Common myeloid progenitor, CD34-positive (primary cell): Measurements from ENCODE around the gene KCNQ5.

Experiments
- CTCF ChIA-PET: fragments of 350-600 bp; sonication (Branson Sonifier 250); formaldehyde crosslinking; loops from one replicate; lab custom pipeline; 2021; ENCODE audit warnings: antibody characterized with exemption; lab: Charles Lee
- POLR2A ChIA-PET: fragments of 350-600 bp; sonication (Branson Sonifier 250); formaldehyde crosslinking; loops from one replicate; lab custom pipeline; 2021; ENCODE audit warnings: antibody characterized with exemption; lab: Charles Lee
- DNase-seq, 3 donors: peaks; one replicate each; pipeline versions ENCODE4 v3.0.0 to v3.0.0-alpha.2; 2013
- H3K27ac ChIP-seq, 2 experiments: 1 replicate in 1 of 2; 2 replicates in 1 of 2; pipeline ENCODE4 v1.7.0; 2013; ENCODE audit warnings: inconsistent platforms in 2 of 2, low read length in 2 of 2, mild to moderate bottlenecking in 2 of 2, low read depth in 1 of 2, moderate library complexity in 1 of 2; ENCODE audit not compliant: severe bottlenecking in 2 of 2, insufficient read depth in 1 of 2, poor library complexity in 1 of 2
- H3K27me3 ChIP-seq, 5 experiments: replicated peaks in 2 of 5; 1 replicate in 3 of 5; 2 replicates in 2 of 5; pipeline versions ENCODE4 v1.6.1 to v1.7.0; 2013; ENCODE audit warnings: low read length in 4 of 5, mild to moderate bottlenecking in 2 of 5, moderate library complexity in 2 of 5, inconsistent platforms in 1 of 5; ENCODE audit not compliant: insufficient read depth in 5 of 5, control insufficient read depth in 4 of 5
- H3K36me3 ChIP-seq, 4 experiments: 1 replicate in 2 of 4; 2 replicates in 2 of 4; pipeline versions ENCODE4 v1.6.1 to v1.7.0; 2013; ENCODE audit warnings: low read length in 3 of 4, control low read depth in 1 of 4, mild to moderate bottlenecking in 1 of 4; ENCODE audit not compliant: control insufficient read depth in 4 of 4, insufficient read depth in 4 of 4
- H3K4me1 ChIP-seq, 4 experiments: 1 replicate in 3 of 4; 2 replicates in 1 of 4; pipeline versions ENCODE4 v1.6.1 to v1.7.1; 2013; ENCODE audit warnings: low read length in 3 of 4, mild to moderate bottlenecking in 3 of 4, control low read depth in 1 of 4, inconsistent platforms in 1 of 4, moderate library complexity in 1 of 4; ENCODE audit not compliant: control insufficient read depth in 4 of 4, insufficient read depth in 4 of 4; ENCODE audit errors: control extremely low read depth in 1 of 4
- H3K4me3 ChIP-seq, 7 experiments: 1 replicate in 4 of 7; 2 replicates in 3 of 7; pipeline versions ENCODE4 v1.5.1 to v1.7.0; 2013; ENCODE audit warnings: mild to moderate bottlenecking in 7 of 7, low read length in 6 of 7, moderate library complexity in 6 of 7, inconsistent platforms in 2 of 7, low read depth in 2 of 7, control low read depth in 1 of 7; ENCODE audit not compliant: insufficient read depth in 4 of 7, control insufficient read depth in 1 of 7; ENCODE audit errors: extremely low read depth in 1 of 7
- H3K9me3 ChIP-seq, 5 experiments: 1 replicate in 4 of 5; 2 replicates in 1 of 5; pipeline versions ENCODE4 v1.6.1 to v1.7.1; 2013; ENCODE audit warnings: low read length in 4 of 5, mild to moderate bottlenecking in 2 of 5, inconsistent platforms in 1 of 5, low read depth in 1 of 5, moderate library complexity in 1 of 5; ENCODE audit not compliant: control insufficient read depth in 4 of 5, insufficient read depth in 2 of 5; ENCODE audit errors: control extremely low read depth in 1 of 5
- WGBS: methylation state at CpG from one replicate; pipeline ENCODE4 v1.1.5; 2013; ENCODE audit not compliant: insufficient coverage; 5-methylcytosine and 5-hydroxymethylcytosine counted together

Gene KCNQ5

DNA sequence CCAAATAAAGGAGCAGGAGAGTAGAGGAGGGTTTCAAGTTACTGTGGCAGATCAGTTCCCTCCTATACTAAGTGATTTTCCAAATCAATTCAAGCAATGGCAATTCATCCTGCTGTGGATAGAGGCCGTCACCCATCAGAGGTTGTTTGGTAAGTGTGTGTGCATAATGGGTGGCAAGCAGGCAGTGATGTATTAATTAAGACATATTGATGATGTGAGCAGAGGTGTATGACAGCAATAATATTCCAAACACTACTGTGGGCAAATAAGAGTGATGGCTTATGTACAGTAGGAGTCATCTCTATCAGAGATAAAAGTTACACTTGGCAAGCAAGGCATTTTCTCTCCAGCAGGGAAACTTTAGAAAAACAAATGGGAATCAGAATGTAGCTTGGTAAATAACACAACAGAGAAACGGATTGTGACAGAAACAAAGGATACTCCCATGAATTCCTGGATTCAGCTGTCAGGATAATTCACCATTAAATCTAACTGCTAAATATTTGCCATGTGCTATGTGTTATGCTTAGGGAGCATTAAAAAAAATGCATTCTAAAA is 407.1 kb downstream of the KCNQ5 start:
- peaks cover 0 to 11% (median 2%) of the 10 kb centered on the region in 4 experiments for H3K4me1 ChIP-seq
- POLR2A ChIA-PET = no interaction called here
- DNase-seq = no peak
- CTCF ChIA-PET = no interaction called here
- no peaks in the 10 kb centered on the region for H3K9me3 ChIP-seq
- H3K27me3 ChIP-seq = no peaks in the 10 kb centered on the region
- H3K27ac ChIP-seq = no peak overlapping the region
- H3K4me3 ChIP-seq = no peak overlapping the region
- no CpG with 5 or more reads among the region's 2 CpGs for WGBS
- no peaks in the 10 kb centered on the region for H3K36me3 ChIP-seq

DNA sequence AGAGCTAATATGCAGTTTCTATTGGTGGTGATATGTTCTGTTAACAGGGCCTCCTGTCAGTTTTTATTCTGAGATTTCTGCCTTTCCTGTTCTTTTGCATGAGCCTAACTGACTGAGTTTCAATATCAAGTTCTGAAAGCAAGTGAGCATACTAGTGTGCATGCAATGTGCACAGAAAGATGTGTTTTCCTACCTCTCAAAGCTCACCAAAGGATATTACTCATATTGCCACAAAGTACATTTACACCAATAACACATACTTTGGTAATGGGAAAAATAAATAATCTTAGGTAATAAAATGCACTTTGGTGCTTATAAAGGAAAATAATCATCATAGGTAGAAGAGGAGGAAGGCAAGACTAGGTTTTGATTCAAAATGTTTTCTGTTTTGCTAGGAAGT is 408.4 kb downstream of the KCNQ5 start:
- no peaks in the 10 kb centered on the region for H3K9me3 ChIP-seq
- H3K36me3 ChIP-seq = no peaks in the 10 kb centered on the region
- no peak overlapping the region for H3K4me3 ChIP-seq
- DNase-seq = no peak
- ChIA-PET POLR2A (no interaction called here), CTCF (interaction anchor here (0.8 kb wide), 1 partner anchor 413 kb away, joined by 3 read pairs; no protein-coding TSS in a partner anchor)
- H3K27me3 ChIP-seq = no peaks in the 10 kb centered on the region
- no peak overlapping the region for H3K27ac ChIP-seq
- H3K4me1 ChIP-seq = peaks cover 0 to 11% (median 2%) of the 10 kb centered on the region in 4 experiments

DNA sequence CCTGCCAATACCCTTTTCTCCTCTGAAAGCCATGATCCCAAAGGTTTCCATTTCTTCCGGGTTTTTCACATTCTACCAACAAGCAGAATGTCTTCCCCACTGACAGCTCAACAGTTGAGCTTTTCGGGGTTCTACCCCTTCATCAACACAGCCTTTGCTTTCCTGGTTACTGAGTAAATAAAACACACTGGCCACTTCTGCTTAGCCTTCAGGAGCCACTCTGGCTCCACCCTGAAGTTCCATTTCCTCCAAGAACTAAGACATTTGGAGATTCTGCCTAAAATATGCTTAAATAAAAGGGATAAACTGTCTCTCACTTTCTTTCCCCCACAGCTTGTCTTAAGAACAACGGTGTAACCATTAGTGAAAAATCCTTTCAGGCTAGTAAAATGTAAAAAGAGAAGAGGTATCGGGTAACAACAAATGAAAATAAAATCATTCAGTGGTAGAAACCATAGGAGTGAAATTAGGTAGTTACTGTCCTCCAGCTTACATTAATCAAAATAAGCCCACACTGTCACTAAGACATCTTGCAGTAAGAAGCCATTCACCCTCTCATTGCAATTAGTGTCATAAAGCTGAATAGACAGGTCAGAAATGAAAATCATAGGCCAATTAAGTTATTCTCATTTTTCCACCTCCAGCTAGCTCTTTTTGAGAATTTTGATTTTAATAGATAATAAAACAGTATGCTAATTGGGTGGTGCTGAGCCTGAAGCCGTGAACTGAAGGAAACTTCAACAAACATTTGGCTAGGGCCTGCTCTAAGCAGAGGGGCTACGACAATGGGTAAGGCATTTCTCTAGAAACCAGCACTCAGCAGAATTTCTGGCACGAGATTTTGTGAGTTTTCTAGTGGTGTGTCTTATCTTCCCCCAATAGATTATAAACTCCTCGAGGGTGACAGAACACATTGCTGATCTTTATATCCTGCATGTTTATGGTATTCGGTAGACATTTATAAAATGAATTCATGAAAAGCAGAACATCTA is 409.2 kb downstream of the KCNQ5 start:
- Histone ChIP-seq H3K9me3 (no peaks in the 10 kb centered on the region), H3K36me3 (peaks cover 0 to 2% (median 0%) of the 10 kb centered on the region in 4 experiments), H3K27me3 (no peaks in the 10 kb centered on the region), H3K27ac (no peak overlapping the region), H3K4me1 (peaks cover 0 to 11% (median 2%) of the 10 kb centered on the region in 4 experiments), H3K4me3 (no peak overlapping the region)
- ChIA-PET CTCF (interaction anchor here (1.1 kb wide), 1 partner anchor 12 kb away, joined by 3 read pairs; no protein-coding TSS in a partner anchor), POLR2A (no interaction called here)
- 89% methylated on average over 4 of the region's 9 CpGs for WGBS
- no peak for DNase-seq

- H3K4me1 ChIP-seq = peaks cover 0 to 8% (median 2%) of the 10 kb centered on the region in 4 experiments
- POLR2A ChIA-PET = no interaction called here
- 100% methylated on average over 1 of the region's 2 CpGs for WGBS
- no peaks in the 10 kb centered on the region for H3K9me3 ChIP-seq
- no peak overlapping the region for H3K27ac ChIP-seq
- no peaks in the 10 kb centered on the region for H3K27me3 ChIP-seq
- CTCF ChIA-PET = no interaction called here
- H3K36me3 ChIP-seq = peaks cover 0 to 2% (median 0%) of the 10 kb centered on the region in 4 experiments
- no peak for DNase-seq
- H3K4me3 ChIP-seq = no peak overlapping the region
Observed at GRCh38 chr6:73032586-73032985, 410.7 kb downstream of the KCNQ5 start.

DNA sequence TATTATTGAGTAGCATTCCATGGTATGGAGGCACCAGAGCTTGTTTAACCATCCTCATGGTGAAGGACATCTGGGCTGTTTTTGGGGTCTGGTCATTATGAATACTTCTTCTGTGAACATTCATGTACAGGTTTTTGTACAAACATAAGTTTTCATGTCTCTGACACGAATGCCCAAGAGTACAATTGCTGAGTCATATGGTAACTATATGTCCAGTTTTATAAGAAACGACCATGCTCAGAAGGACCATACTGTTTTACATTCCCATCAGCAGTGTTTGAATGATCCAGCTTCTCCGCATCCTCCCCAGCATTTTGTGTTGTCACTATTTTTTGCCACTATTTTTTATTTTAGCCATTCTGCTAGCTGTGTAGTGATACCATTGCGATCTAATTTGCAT is 414.8 kb downstream of the KCNQ5 start:
- CTCF ChIA-PET = no interaction called here
- WGBS = 100% methylated on average over 3 of the region's 4 CpGs

DNA sequence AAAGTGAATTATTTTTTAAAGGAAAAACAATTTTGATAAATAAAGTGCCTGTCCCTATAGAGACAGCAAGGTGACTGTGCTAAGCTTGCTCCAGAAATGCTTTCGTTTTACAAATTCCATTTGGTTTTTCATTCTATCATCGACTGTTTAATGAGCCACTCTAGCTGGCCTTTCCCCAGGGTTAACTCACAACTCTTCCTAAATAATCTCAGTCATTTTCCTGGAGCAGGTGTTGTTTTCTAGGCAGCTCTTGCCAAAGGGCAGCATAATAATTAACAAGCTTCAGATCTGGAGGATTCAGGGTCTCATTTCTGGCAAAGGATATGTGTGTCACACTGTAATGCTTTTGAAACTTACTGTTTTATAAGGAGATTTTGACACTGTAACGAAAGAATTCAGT is 419.2 kb downstream of the KCNQ5 start:
- Histone ChIP-seq H3K9me3 (peaks cover 0 to 15% (median 5%) of the 10 kb centered on the region in 5 experiments), H3K27me3 (no peaks in the 10 kb centered on the region), H3K27ac (no peak overlapping the region), H3K4me1 (no peaks in the 10 kb centered on the region), H3K4me3 (no peak overlapping the region), H3K36me3 (peaks cover 0 to 12% (median 5%) of the 10 kb centered on the region in 4 experiments)
- ChIA-PET CTCF (no interaction called here), POLR2A (no interaction called here)
- DNase-seq = no peak
- WGBS = 100% methylated on average over 3 of the region's 3 CpGs

More for the DNA sequence above, 414.8 kb downstream of the KCNQ5 start:
- Histone ChIP-seq H3K27me3 (no peaks in the 10 kb centered on the region), H3K9me3 (peaks cover 0 to 15% (median 5%) of the 10 kb centered on the region in 5 experiments), H3K27ac (no peak overlapping the region), H3K4me3 (no peak overlapping the region), H3K4me1 (no peaks in the 10 kb centered on the region), H3K36me3 (peaks cover 0 to 4% (median under 1%) of the 10 kb centered on the region in 4 experiments)
- POLR2A ChIA-PET = no interaction called here
- DNase-seq = no peak

DNA sequence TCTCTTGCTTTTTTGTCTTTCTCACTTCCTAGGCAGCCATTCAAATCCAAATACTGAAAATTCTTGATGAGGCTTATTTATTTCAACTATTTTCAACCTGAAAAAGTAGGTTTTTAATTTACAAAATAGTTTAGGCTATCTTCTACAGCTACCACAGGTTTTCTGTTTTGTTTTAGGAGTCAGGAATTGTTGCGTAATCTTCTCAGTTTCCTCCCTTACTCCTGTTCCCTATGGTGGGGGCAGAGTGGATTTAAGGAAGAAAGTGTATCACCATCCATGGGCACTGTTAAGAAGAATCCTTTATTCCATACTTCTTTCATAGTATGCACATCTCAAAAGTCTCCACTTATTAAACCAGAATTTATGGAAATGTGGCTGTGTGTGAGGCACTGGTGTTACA is 421.0 kb downstream of the KCNQ5 start:
- H3K27me3 ChIP-seq = no peaks in the 10 kb centered on the region
- ChIA-PET CTCF (no interaction called here), POLR2A (no interaction called here)
- no CpG with 5 or more reads among the region's 1 CpG for WGBS
- peaks cover 0 to 15% (median 5%) of the 10 kb centered on the region in 5 experiments for H3K9me3 ChIP-seq
- peaks cover 0 to 12% (median 5%) of the 10 kb centered on the region in 4 experiments for H3K36me3 ChIP-seq
- no peak overlapping the region for H3K27ac ChIP-seq
- H3K4me1 ChIP-seq = no peaks in the 10 kb centered on the region
- no peak overlapping the region for H3K4me3 ChIP-seq
- DNase-seq = no peak
